ENCODE data around the gene CELF2.

Gene CELF2

GRCh38 chr10:11208908-11209829, 191.5 kb downstream of the CELF2 start:
- peak; percentile 40 for DNase-seq (ENCODE audit: extremely low spot score, insufficient read length, low read depth)
- peak; percentile 88 for FAIRE-seq

- FAIRE-seq = peak; percentile 38
Observed at GRCh38 chr10:11209830-11210181, 192.1 kb downstream of the CELF2 start.

GRCh38 chr10:11210211-11210922, 192.7 kb downstream of the CELF2 start:
- peak; percentile 82 for FAIRE-seq
- no peak for DNase-seq (ENCODE audit: extremely low spot score, insufficient read length, low read depth)

More at GRCh38 chr10:11209830-11210181, 192.1 kb downstream of the CELF2 start:
- DNase-seq (ENCODE audit: extremely low spot score, insufficient read length, low read depth) = no peak

GRCh38 chr10:11212288-11213085, 194.8 kb downstream of the CELF2 start:
- no peak for DNase-seq (ENCODE audit: extremely low spot score, insufficient read length, low read depth)

GRCh38 chr10:11213137-11213536, 195.5 kb downstream of the CELF2 start:
- FAIRE-seq (no peak), DNase-seq (ENCODE audit: extremely low spot score, insufficient read length, low read depth) (no peak)

More at GRCh38 chr10:11212288-11213085, 194.8 kb downstream of the CELF2 start:
- FAIRE-seq = peak; percentile 18

GRCh38 chr10:11214407-11214806, 196.7 kb downstream of the CELF2 start:
- DNase-seq (ENCODE audit: extremely low spot score, insufficient read length, low read depth) (no peak), FAIRE-seq (no peak)

- FAIRE-seq = no peak
- no peak for DNase-seq (ENCODE audit: extremely low spot score, insufficient read length, low read depth)
Observed at GRCh38 chr10:11215471-11215870, 197.8 kb downstream of the CELF2 start.

GRCh38 chr10:11217521-11217920, 199.8 kb downstream of the CELF2 start:
- FAIRE-seq (no peak), DNase-seq (ENCODE audit: extremely low spot score, insufficient read length, low read depth) (no peak)

GRCh38 chr10:11218395-11218794, 200.7 kb downstream of the CELF2 start:
- FAIRE-seq = no peak
- no peak for DNase-seq (ENCODE audit: extremely low spot score, insufficient read length, low read depth)

GRCh38 chr10:11219431-11219830, 201.8 kb downstream of the CELF2 start:
- no peak for DNase-seq (ENCODE audit: extremely low spot score, insufficient read length, low read depth)

GRCh38 chr10:11223081-11223480, 205.4 kb downstream of the CELF2 start:
- FAIRE-seq (no peak), DNase-seq (ENCODE audit: extremely low spot score, insufficient read length, low read depth) (no peak)

More at GRCh38 chr10:11219431-11219830, 201.8 kb downstream of the CELF2 start:
- peak; percentile 12 for FAIRE-seq

- FAIRE-seq (no peak), DNase-seq (ENCODE audit: extremely low spot score, insufficient read length, low read depth) (no peak)
Observed at GRCh38 chr10:11223507-11224140, 206.0 kb downstream of the CELF2 start.

- DNase-seq (ENCODE audit: extremely low spot score, insufficient read length, low read depth) = no peak
- no peak for FAIRE-seq
Observed at GRCh38 chr10:11224321-11224720, 206.6 kb downstream of the CELF2 start.

- FAIRE-seq (no peak), DNase-seq (ENCODE audit: extremely low spot score, insufficient read length, low read depth) (no peak)
Observed at GRCh38 chr10:11224792-11225416, 207.2 kb downstream of the CELF2 start.

GRCh38 chr10:11225935-11226334, 208.3 kb downstream of the CELF2 start:
- DNase-seq (ENCODE audit: extremely low spot score, insufficient read length, low read depth) (no peak), FAIRE-seq (peak; percentile 92)

- peak; percentile 90 for FAIRE-seq
- DNase-seq (ENCODE audit: extremely low spot score, insufficient read length, low read depth) = no peak
Observed at GRCh38 chr10:11227103-11227502, 209.4 kb downstream of the CELF2 start.

GRCh38 chr10:11229893-11230292, 212.2 kb downstream of the CELF2 start:
- DNase-seq (ENCODE audit: extremely low spot score, insufficient read length, low read depth) = no peak
- peak; percentile 51 for FAIRE-seq

- no peak for FAIRE-seq
- no peak for DNase-seq (ENCODE audit: extremely low spot score, insufficient read length, low read depth)
Observed at GRCh38 chr10:11230498-11231167, 213.0 kb downstream of the CELF2 start.

GRCh38 chr10:11231285-11231684, 213.6 kb downstream of the CELF2 start:
- FAIRE-seq = peak; percentile 47
- DNase-seq (ENCODE audit: extremely low spot score, insufficient read length, low read depth) = no peak

All from GM18507 (cell line).